Panc1 (cell line): ENCODE data around the gene UNC80. TPM values are rescaled to one million over a fixed set of nuclear protein-coding genes. Genes with fewer than 3 reads are reported as not detected.

Experiments
- ATAC-seq: fragments of 200-7000 bp; cut with Tn5 transposase; 2 replicates; pipeline ENCODE4 v1.9.1; 2020; ENCODE audit warnings: mild to moderate bottlenecking, moderate library complexity
- BruUV-seq: library from RNA; stranded (reverse); fragments of 400-500 nt; replicated peaks from 2 replicates; lab custom pipeline; 2021; lab: Mats Ljungman, UMichigan
- CTCF ChIA-PET: fragments of 300-600 bp; sonication (Branson Sonifier 250); formaldehyde crosslinking; loops from one replicate; lab custom pipeline; 2022; ENCODE audit warnings: antibody characterized with exemption; lab: Charles Lee
- POLR2A ChIA-PET: fragments of 300-600 bp; sonication (Branson Sonifier 250); formaldehyde crosslinking; loops from one replicate; lab custom pipeline; 2022; ENCODE audit warnings: antibody characterized with exemption; lab: Charles Lee
- DNase-seq: peaks from one replicate; pipeline ENCODE4 v3.0.0-alpha.2; 2010; ENCODE audit warnings: low read depth, low spot score
- H3K27ac ChIP-seq: 2 replicates; pipeline ENCODE4 v1.5.1; 2011; ENCODE audit warnings: mild to moderate bottlenecking, low read length, inconsistent platforms
- H3K27me3 ChIP-seq: fragments of 200-500 bp; sonication (Bioruptor generic); 2 replicates; pipeline ENCODE4 v1.6.0; 2014; ENCODE audit warnings: low read length, inconsistent platforms; ENCODE audit not compliant: control insufficient read depth, insufficient read depth
- H3K36me3 ChIP-seq: fragments of 200-500 bp; sonication (Bioruptor generic); 2 replicates; pipeline ENCODE4 v1.5.1; 2014; ENCODE audit warnings: inconsistent platforms, mild to moderate bottlenecking, low read length, moderate library complexity; ENCODE audit not compliant: control insufficient read depth, insufficient read depth
- H3K4me1 ChIP-seq: 2 replicates; pipeline ENCODE4 v1.5.1; 2011; ENCODE audit warnings: inconsistent platforms, mild to moderate bottlenecking, low read length, moderate library complexity; ENCODE audit not compliant: control insufficient read depth, insufficient read depth
- H3K4me3 ChIP-seq, 2 experiments: 2 replicates each; pipeline ENCODE4 v1.5.1; 2011 to 2012; ENCODE audit warnings: low read depth in 2 of 2, low read length in 2 of 2, mild to moderate bottlenecking in 2 of 2, inconsistent platforms in 1 of 2, moderate library complexity in 1 of 2
- H3K9me3 ChIP-seq: fragments of 200-500 bp; sonication (Bioruptor generic); 2 replicates; pipeline ENCODE4 v1.5.1; 2014; ENCODE audit warnings: low read depth, mild to moderate bottlenecking, inconsistent platforms, low read length, moderate library complexity; ENCODE audit not compliant: control insufficient read depth, insufficient read depth
- POLR2AphosphoS5 ChIP-seq: IDR thresholded peaks from 2 replicates; pipeline ENCODE4 v1.6.1; 2012; ENCODE audit warnings: mild to moderate bottlenecking, low read depth, low read length, moderate library complexity
- SIN3A ChIP-seq: IDR thresholded peaks from 2 replicates; pipeline ENCODE4 v1.6.1; 2012; ENCODE audit warnings: low read depth, mild to moderate bottlenecking, low read length, moderate library complexity, borderline replicate concordance; ENCODE audit not compliant: insufficient read depth
- TCF7L2 ChIP-seq: IDR thresholded peaks from 2 replicates; pipeline ENCODE4 v1.6.1; 2011; ENCODE audit warnings: mild to moderate bottlenecking, low read depth, low read length, inconsistent platforms
- in situ Hi-C: cut with HindIII; loops from 2 replicates; pipeline ENCODE4 v1.10.0; 2016; ENCODE audit warnings: low sequenced_read_pairs, low pct_unique_long_range_greater_than_20kb
- intact Hi-C: fragments of 100-400 bp; cut with micrococcal nuclease; formaldehyde crosslinking; loops from one replicate; pipeline ENCODE4 v1.10.0; 2022; ENCODE audit not compliant: unreplicated experiment
- total RNA-seq: library from RNA; stranded (reverse); gene quantifications from one replicate; pipeline ENCODE4 v1.2.1, GENCODE V29; 2021; ENCODE audit not compliant: unreplicated experiment
- TF ChIP-seq, protein P1 (sequence below): fragments of 450-650 bp; IDR thresholded peaks from 2 replicates; pipeline ENCODE4 v1.5.1; 2017; ENCODE audit warnings: mild to moderate bottlenecking
- TF ChIP-seq, protein P2 (sequence below), 2 experiments: IDR thresholded peaks; 2 replicates each; pipeline ENCODE4 v1.6.1; 2011 to 2012; ENCODE audit warnings: low read depth in 2 of 2, control low read depth in 1 of 2, low read length in 1 of 2, mild to moderate bottlenecking in 1 of 2, moderate library complexity in 1 of 2; ENCODE audit not compliant: insufficient read depth in 1 of 2

The UNC80 gene
- total RNA-seq, 1 experiment from 2014 or later, result 0.08 TPM

DNA sequence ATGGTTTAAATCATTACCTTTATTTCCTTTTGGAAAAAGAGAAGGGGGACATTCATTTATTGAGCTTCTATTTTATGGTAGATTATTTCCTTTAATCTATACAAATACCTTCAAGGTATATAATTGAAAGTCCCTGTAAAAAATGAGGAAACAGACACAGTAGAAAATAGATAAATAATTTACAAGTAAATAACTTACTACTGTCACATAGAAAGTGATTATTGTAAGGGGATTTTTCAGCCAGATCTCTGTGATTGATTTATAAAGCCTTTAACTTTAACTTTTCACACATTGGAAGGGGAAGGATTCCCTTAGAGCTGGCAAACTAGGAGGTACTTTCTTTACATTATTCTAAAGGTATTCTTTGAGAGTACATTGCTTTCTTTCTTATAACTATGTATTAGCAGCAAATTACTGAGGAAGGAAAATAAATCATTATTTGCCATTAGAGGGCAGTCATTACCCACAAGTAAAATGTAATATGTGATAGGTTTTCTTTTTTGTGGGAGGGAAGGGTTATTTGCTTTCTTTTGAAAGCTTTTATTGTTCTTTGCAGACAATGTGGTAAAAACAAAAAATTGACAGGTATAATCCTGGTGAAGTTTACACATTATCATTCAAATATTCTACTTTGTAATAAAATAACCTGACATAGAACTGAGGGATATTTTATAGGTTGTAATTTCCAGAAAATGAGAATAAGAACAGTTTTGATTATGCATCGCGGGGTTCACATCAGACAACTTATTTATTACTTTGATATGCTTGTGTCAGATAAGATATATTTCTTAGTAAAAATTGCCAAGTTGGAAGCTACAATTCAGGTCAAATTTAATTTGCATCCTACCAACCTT is 206.0 kb downstream of the UNC80 start:
- Histone ChIP-seq H3K27ac (no peak overlapping the region), H3K36me3 (no peaks in the 10 kb centered on the region), H3K27me3 (peaks cover 2% of the 10 kb centered on the region; the same call in 1 of the 2 replicates), H3K9me3 (no peaks in the 10 kb centered on the region), H3K4me1 (no peaks in the 10 kb centered on the region), H3K4me3 (no peak overlapping the region)
- no peak for ATAC-seq
- peak; percentile 10 for DNase-seq
- in situ Hi-C loops, result no loop called here
- TF ChIP-seq, protein P1, sequence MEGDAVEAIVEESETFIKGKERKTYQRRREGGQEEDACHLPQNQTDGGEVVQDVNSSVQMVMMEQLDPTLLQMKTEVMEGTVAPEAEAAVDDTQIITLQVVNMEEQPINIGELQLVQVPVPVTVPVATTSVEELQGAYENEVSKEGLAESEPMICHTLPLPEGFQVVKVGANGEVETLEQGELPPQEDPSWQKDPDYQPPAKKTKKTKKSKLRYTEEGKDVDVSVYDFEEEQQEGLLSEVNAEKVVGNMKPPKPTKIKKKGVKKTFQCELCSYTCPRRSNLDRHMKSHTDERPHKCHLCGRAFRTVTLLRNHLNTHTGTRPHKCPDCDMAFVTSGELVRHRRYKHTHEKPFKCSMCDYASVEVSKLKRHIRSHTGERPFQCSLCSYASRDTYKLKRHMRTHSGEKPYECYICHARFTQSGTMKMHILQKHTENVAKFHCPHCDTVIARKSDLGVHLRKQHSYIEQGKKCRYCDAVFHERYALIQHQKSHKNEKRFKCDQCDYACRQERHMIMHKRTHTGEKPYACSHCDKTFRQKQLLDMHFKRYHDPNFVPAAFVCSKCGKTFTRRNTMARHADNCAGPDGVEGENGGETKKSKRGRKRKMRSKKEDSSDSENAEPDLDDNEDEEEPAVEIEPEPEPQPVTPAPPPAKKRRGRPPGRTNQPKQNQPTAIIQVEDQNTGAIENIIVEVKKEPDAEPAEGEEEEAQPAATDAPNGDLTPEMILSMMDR, result peak; percentile 58; the same call in 1 of the 2 replicates
- TF ChIP-seq, protein P2, sequence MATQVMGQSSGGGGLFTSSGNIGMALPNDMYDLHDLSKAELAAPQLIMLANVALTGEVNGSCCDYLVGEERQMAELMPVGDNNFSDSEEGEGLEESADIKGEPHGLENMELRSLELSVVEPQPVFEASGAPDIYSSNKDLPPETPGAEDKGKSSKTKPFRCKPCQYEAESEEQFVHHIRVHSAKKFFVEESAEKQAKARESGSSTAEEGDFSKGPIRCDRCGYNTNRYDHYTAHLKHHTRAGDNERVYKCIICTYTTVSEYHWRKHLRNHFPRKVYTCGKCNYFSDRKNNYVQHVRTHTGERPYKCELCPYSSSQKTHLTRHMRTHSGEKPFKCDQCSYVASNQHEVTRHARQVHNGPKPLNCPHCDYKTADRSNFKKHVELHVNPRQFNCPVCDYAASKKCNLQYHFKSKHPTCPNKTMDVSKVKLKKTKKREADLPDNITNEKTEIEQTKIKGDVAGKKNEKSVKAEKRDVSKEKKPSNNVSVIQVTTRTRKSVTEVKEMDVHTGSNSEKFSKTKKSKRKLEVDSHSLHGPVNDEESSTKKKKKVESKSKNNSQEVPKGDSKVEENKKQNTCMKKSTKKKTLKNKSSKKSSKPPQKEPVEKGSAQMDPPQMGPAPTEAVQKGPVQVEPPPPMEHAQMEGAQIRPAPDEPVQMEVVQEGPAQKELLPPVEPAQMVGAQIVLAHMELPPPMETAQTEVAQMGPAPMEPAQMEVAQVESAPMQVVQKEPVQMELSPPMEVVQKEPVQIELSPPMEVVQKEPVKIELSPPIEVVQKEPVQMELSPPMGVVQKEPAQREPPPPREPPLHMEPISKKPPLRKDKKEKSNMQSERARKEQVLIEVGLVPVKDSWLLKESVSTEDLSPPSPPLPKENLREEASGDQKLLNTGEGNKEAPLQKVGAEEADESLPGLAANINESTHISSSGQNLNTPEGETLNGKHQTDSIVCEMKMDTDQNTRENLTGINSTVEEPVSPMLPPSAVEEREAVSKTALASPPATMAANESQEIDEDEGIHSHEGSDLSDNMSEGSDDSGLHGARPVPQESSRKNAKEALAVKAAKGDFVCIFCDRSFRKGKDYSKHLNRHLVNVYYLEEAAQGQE (IDR thresholded peaks at IDR 0.05; ENCODE audit: insufficient read depth in 1 of 2, low read depth in 2 of 2, low read length in 1 of 2), result no peak
- no TSS peak for BruUV-seq
- ChIA-PET POLR2A (no interaction called here), CTCF (interaction anchor here (0.6 kb wide), 1 partner anchor 93 kb away, joined by 3 read pairs; no protein-coding TSS in a partner anchor)
- intact Hi-C loops, result loop anchor here (2.0 kb wide), 1 partner anchor 221 kb away; no protein-coding TSS in a partner anchor

DNA sequence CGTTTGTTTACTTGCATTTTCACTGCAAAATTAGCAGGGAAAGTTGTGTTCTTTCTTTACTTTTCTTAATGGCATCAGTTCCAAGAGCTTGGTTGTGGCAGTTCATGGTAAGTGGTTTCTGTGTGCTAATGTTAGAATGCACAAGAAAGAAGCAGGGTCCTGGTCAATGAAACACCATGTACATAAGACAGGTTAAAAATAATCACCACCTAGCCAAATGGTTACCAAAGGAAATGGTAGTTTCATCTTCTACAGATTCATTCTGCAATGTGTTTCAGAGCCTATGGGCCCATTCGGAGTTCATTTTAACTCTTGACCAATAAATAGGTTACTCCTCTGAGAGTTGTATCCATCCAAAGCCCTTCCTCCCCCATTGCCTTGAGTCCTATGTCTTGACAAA is 212.7 kb downstream of the UNC80 start:
- intact Hi-C loops, result no loop called here
- in situ Hi-C loops, result no loop called here
- CTCF ChIA-PET, result no interaction called here

More for the DNA sequence above, 212.7 kb downstream of the UNC80 start:
- BruUV-seq, result no TSS peak
- POLR2A ChIA-PET, result no interaction called here
- ATAC-seq (no peak), DNase-seq (no peak)
- Histone ChIP-seq H3K4me3 (no peak overlapping the region), H3K9me3 (no peaks in the 10 kb centered on the region), H3K27me3 (peaks cover 7% of the 10 kb centered on the region; the same call in 1 of the 2 replicates), H3K27ac (no peak overlapping the region), H3K36me3 (no peaks in the 10 kb centered on the region), H3K4me1 (no peaks in the 10 kb centered on the region)
- TF ChIP-seq TCF7L2 (no peak), POLR2AphosphoS5 (no peak), SIN3A (no peak)
- TF ChIP-seq, protein P2 (IDR thresholded peaks at IDR 0.05; ENCODE audit: insufficient read depth in 1 of 2, low read depth in 2 of 2, low read length in 1 of 2), result no peak
- TF ChIP-seq, protein P1, result no peak
